SK-N-SH (cell line): ENCODE results near the gene COL20A1. TPM values are rescaled to one million over a fixed set of nuclear protein-coding genes. Genes with fewer than 3 reads are reported as not detected.

ENCODE experiments used
- CTCF ChIA-PET: fragments of 300-600, 350-600 bp; formaldehyde crosslinking; extraction: SDS; loops from one replicate; lab custom pipeline; 2021; lab: Yijun Ruan, JAX
- POLR2A ChIA-PET: fragments of 350-600 bp; sonication (Branson Sonifier 250); formaldehyde crosslinking; extraction: SDS; loops from one replicate; lab custom pipeline; 2020; ENCODE audit warnings: antibody characterized with exemption, inconsistent platforms; lab: Yijun Ruan, JAX
- DNase-seq: peaks from one replicate; pipeline ENCODE4 v3.0.0; 2012
- H2AFZ ChIP-seq: fragments of 200-600 bp; sonication (generic); 2 replicates; pipeline ENCODE4 v1.8.1; 2016; ENCODE audit warnings: antibody characterized with exemption, mild to moderate bottlenecking, low read depth
- H3F3A ChIP-seq: fragments of 200-600 bp; sonication (generic); replicated peaks from 2 replicates; pipeline ENCODE3; 2016; ENCODE audit warnings: antibody characterized with exemption, mild to moderate bottlenecking; ENCODE audit not compliant: insufficient read depth
- H3K27ac ChIP-seq, 2 experiments: fragments of 200-500 bp in 1 of 2; fragments of 200-600 bp in 1 of 2; sonication (Bioruptor generic) in 1 of 2; sonication (generic), shearing (Covaris generic) in 1 of 2; 2 replicates each; pipeline versions ENCODE4 v1.5.1 to v1.6.1; 2014 to 2016; ENCODE audit warnings: low read depth in 2 of 2, inconsistent platforms in 1 of 2, low read length in 1 of 2, mild to moderate bottlenecking in 1 of 2, mixed read lengths in 1 of 2
- H3K27me3 ChIP-seq: fragments of 200-600 bp; sonication (generic), shearing (Covaris generic); 2 replicates; pipeline ENCODE4 v1.6.1; 2016; ENCODE audit warnings: mixed run types; ENCODE audit not compliant: insufficient read depth
- H3K36me3 ChIP-seq, 2 experiments: fragments of 200-500 bp in 1 of 2; fragments of 200-600 bp in 1 of 2; sonication (Bioruptor generic) in 1 of 2; sonication (generic) in 1 of 2; replicated peaks in 1 of 2; 2 replicates each; pipeline versions ENCODE3 to v1.5.1; 2014 to 2016; ENCODE audit warnings: low read length in 1 of 2, mild to moderate bottlenecking in 1 of 2; ENCODE audit not compliant: insufficient read depth in 2 of 2, control insufficient read depth in 1 of 2
- H3K4me1 ChIP-seq, 2 experiments: fragments of 200-500 bp in 1 of 2; fragments of 200-600 bp in 1 of 2; sonication (Bioruptor generic) in 1 of 2; sonication (generic), shearing (Covaris generic) in 1 of 2; 2 replicates each; pipeline versions ENCODE4 v1.5.1 to v1.6.1; 2014 to 2016; ENCODE audit warnings: low read depth in 1 of 2, low read length in 1 of 2, mixed run types in 1 of 2; ENCODE audit not compliant: insufficient read depth in 2 of 2, control insufficient read depth in 1 of 2
- H3K4me2 ChIP-seq: fragments of 200-600 bp; sonication (generic), shearing (Covaris generic); 2 replicates; pipeline ENCODE4 v1.6.1; 2017; ENCODE audit warnings: mixed run types
- H3K4me3 ChIP-seq, 2 experiments: fragments of 200-500 bp in 1 of 2; fragments of 200-600 bp in 1 of 2; sonication (Bioruptor generic) in 1 of 2; sonication (generic), shearing (Covaris generic) in 1 of 2; 2 replicates each; pipeline versions ENCODE4 v1.5.1 to v1.8.1; 2014 to 2016; ENCODE audit warnings: low read depth in 2 of 2, inconsistent platforms in 1 of 2, low read length in 1 of 2, mild to moderate bottlenecking in 1 of 2, mixed read lengths in 1 of 2, moderate library complexity in 1 of 2
- H3K79me2 ChIP-seq: fragments of 200-600 bp; sonication (generic); 2 replicates; pipeline ENCODE4 v1.8.1; 2017; ENCODE audit warnings: mild to moderate bottlenecking; ENCODE audit not compliant: insufficient read depth
- H3K9ac ChIP-seq: fragments of 200-600 bp; sonication (generic); 2 replicates; pipeline ENCODE4 v1.6.1; 2017; ENCODE audit warnings: mixed run types
- H3K9me2 ChIP-seq: fragments of 200-600 bp; sonication (generic); 2 replicates; pipeline ENCODE4 v1.6.1; 2017; ENCODE audit warnings: mixed run types
- H3K9me3 ChIP-seq: fragments of 200-600 bp; sonication (generic); 2 replicates; pipeline ENCODE4 v1.6.1; 2017; ENCODE audit warnings: mixed run types, mild to moderate bottlenecking, moderate library complexity
- H4K20me1 ChIP-seq: fragments of 200-600 bp; sonication (generic); 2 replicates; pipeline ENCODE4 v1.6.1; 2017; ENCODE audit warnings: mild to moderate bottlenecking, mixed run types; ENCODE audit not compliant: insufficient read depth
- CHD2 ChIP-seq: fragments of 150-350 bp; IDR thresholded peaks from 2 replicates; pipeline ENCODE4 v1.6.1; 2018; ENCODE audit warnings: low read length; ENCODE audit not compliant: partially characterized antibody
- ELF1 ChIP-seq: IDR thresholded peaks from 2 replicates; pipeline ENCODE4 v1.4.0; 2012
- FOSL2 ChIP-seq: IDR thresholded peaks from 2 replicates; pipeline ENCODE4 v1.4.0; 2012; ENCODE audit warnings: low read depth, mild to moderate bottlenecking, moderate library complexity, borderline replicate concordance
- FOXM1 ChIP-seq: IDR thresholded peaks from 2 replicates; pipeline ENCODE4 v1.4.0; 2012; ENCODE audit warnings: low read depth, mild to moderate bottlenecking
- GATA2 ChIP-seq: sonication (generic); formaldehyde crosslinking; IDR thresholded peaks from 2 replicates; pipeline ENCODE4 v1.5.0; 2020; ENCODE audit warnings: mild to moderate bottlenecking, missing genetic modification reagents
- JUND ChIP-seq: IDR thresholded peaks from 2 replicates; pipeline ENCODE4 v1.4.0; 2012
- MEF2A ChIP-seq: IDR thresholded peaks from 2 replicates; pipeline ENCODE4 v1.4.0; 2012; ENCODE audit warnings: low read depth, borderline replicate concordance
- MXI1 ChIP-seq: IDR thresholded peaks from 2 replicates; pipeline ENCODE4 v1.6.1; 2012; ENCODE audit warnings: mild to moderate bottlenecking, low read depth, low read length, improper control_type of control experiment
- NRF1 ChIP-seq: IDR thresholded peaks from 2 replicates; pipeline ENCODE4 v1.6.1; 2012; ENCODE audit warnings: low read depth, mild to moderate bottlenecking, low read length
- POLR2AphosphoS5 ChIP-seq: IDR thresholded peaks from 2 replicates; pipeline ENCODE4 v1.6.1; 2012; ENCODE audit warnings: low read depth, low read length
- RCOR1 ChIP-seq: fragments of 150-350 bp; IDR thresholded peaks from 2 replicates; pipeline ENCODE4 v1.6.1; 2017; ENCODE audit warnings: antibody characterized with exemption, low read length
- RFX5 ChIP-seq: IDR thresholded peaks from 2 replicates; pipeline ENCODE4 v1.6.1; 2012; ENCODE audit warnings: mild to moderate bottlenecking, improper control_type of control experiment, low read length
- SIN3A ChIP-seq: IDR thresholded peaks from 2 replicates; pipeline ENCODE4 v1.6.1; 2012; ENCODE audit warnings: low read depth, mild to moderate bottlenecking, low read length, moderate library complexity, borderline replicate concordance
- YY1 ChIP-seq: IDR thresholded peaks from 2 replicates; pipeline ENCODE4 v1.4.0; 2012; ENCODE audit warnings: low read depth, mild to moderate bottlenecking
- WGBS: methylation state at CpG from one replicate; pipeline ENCODE4 v1.1.6; 2017; ENCODE audit warnings: low lambda C conversion rate; 5-methylcytosine and 5-hydroxymethylcytosine counted together
- polyA plus RNA-seq, 3 experiments: library from polyadenylated mRNA; depleted of rRNA; stranded (reverse); fragments of >200 nt; gene quantifications; 2 replicates each; pipeline ENCODE4 v1.2.3, GENCODE V29; 2012
- TF ChIP-seq, protein P1 (sequence below): IDR thresholded peaks from 2 replicates; pipeline ENCODE4 v1.4.0; 2012; ENCODE audit warnings: low read depth, borderline replicate concordance
- TF ChIP-seq, protein P2 (sequence below): fragments of 200-600 bp; sonication (generic); IDR thresholded peaks from 2 replicates; pipeline ENCODE4 v1.6.1; 2017; ENCODE audit warnings: antibody characterized with exemption, mild to moderate bottlenecking, moderate library complexity
- TF ChIP-seq, protein P3 (sequence below): fragments of 150-350 bp; IDR thresholded peaks from 2 replicates; pipeline ENCODE4 v1.6.1; 2017; ENCODE audit warnings: antibody characterized with exemption, low read length, low read depth, borderline replicate concordance

COL20A1 gene
- polyA plus RNA-seq, 1 of the 3 experiments (the other 2 are of a cell fraction): not detected

DNA sequence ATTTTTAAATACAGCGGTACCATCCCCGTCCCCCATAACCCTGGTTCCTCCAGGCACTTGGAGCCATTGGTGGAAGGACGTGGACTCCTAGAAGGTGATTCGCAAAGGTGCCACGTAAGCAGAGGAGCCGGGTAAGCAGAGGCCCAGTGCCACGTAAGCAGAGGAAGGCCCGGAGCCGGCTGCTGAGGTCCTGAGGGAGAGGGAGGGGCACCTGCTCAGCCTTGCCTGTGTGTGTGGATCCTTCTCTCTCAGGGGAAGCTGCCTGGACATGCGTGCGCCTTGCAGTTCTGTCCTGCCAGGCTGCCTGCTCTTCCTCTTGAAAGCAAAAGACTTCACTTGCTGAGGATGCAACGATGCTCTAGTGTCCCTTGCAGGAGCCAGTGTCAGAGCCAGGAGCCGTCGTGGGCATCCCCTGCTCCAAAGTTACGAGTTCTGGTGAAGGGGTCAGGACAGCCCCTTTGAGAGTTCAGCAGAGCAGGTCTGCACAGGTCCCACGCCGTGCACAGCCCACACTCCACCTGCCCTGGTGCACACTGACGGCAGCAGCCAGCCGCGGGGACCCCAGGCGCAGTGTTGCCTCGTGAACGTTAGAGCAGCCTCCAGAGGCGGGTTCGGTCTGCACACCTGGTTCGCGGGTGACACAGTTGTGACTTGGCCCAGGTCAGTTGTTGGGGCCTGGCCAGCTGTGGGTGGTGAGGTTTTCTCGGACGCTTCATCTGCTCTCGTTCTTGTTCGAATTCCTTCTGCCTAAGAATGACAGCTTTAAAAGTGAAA is 36.9 kb upstream of the COL20A1 start (continued):
- TF ChIP-seq, protein P1, sequence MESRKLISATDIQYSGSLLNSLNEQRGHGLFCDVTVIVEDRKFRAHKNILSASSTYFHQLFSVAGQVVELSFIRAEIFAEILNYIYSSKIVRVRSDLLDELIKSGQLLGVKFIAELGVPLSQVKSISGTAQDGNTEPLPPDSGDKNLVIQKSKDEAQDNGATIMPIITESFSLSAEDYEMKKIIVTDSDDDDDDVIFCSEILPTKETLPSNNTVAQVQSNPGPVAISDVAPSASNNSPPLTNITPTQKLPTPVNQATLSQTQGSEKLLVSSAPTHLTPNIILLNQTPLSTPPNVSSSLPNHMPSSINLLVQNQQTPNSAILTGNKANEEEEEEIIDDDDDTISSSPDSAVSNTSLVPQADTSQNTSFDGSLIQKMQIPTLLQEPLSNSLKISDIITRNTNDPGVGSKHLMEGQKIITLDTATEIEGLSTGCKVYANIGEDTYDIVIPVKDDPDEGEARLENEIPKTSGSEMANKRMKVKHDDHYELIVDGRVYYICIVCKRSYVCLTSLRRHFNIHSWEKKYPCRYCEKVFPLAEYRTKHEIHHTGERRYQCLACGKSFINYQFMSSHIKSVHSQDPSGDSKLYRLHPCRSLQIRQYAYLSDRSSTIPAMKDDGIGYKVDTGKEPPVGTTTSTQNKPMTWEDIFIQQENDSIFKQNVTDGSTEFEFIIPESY: no peak
- TF ChIP-seq, all 33 proteins: peak for 0

DNA sequence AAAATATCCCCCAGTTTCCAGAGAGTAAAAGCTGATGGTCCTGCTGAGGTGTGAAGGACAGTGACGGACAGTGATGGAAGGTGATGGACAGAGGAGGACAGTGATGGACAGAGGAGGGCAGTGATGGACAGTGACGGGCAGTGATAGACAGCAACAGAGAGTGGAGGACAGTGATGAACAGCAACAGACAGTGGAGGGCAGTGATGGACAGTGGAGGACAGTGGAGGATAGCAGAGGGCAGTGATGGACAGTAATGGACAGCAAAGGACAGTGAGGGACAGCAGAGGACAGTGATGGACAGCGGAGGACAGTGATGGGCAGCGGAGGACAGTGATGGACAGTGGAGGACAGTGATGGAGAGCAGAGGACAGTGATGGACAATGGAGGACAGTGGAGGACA is 36.0 kb upstream of the COL20A1 start:
- DNase-seq: no peak
- Histone ChIP-seq H3K4me1 (peaks cover 0 to 5% of the 10 kb centered on the region in 2 experiments; a peak in 1 of 4 replicates), H3K27me3 (peaks cover 41% of the 10 kb centered on the region), H4K20me1 (no peaks in the 10 kb centered on the region), H3K9ac (no peak overlapping the region)
- POLR2A ChIA-PET: no interaction called here
- TF ChIP-seq YY1 (no peak), FOXM1 (no peak), POLR2AphosphoS5 (no peak), FOSL2 (no peak), ELF1 (no peak), CHD2 (no peak), JUND (no peak), GATA2 (CRISPR knock-in tag) (no peak), MEF2A (no peak), MXI1 (no peak), SIN3A (no peak), NRF1 (no peak), RCOR1 (no peak), RFX5 (no peak)
- TF ChIP-seq, protein P2, sequence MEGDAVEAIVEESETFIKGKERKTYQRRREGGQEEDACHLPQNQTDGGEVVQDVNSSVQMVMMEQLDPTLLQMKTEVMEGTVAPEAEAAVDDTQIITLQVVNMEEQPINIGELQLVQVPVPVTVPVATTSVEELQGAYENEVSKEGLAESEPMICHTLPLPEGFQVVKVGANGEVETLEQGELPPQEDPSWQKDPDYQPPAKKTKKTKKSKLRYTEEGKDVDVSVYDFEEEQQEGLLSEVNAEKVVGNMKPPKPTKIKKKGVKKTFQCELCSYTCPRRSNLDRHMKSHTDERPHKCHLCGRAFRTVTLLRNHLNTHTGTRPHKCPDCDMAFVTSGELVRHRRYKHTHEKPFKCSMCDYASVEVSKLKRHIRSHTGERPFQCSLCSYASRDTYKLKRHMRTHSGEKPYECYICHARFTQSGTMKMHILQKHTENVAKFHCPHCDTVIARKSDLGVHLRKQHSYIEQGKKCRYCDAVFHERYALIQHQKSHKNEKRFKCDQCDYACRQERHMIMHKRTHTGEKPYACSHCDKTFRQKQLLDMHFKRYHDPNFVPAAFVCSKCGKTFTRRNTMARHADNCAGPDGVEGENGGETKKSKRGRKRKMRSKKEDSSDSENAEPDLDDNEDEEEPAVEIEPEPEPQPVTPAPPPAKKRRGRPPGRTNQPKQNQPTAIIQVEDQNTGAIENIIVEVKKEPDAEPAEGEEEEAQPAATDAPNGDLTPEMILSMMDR: no peak
- TF ChIP-seq, protein P3, sequence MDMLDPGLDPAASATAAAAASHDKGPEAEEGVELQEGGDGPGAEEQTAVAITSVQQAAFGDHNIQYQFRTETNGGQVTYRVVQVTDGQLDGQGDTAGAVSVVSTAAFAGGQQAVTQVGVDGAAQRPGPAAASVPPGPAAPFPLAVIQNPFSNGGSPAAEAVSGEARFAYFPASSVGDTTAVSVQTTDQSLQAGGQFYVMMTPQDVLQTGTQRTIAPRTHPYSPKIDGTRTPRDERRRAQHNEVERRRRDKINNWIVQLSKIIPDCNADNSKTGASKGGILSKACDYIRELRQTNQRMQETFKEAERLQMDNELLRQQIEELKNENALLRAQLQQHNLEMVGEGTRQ: no peak
- TF ChIP-seq, all 33 proteins: peak for 0
- Histone ChIP-seq H3K4me2 (no peak overlapping the region), H3K27ac (no peak overlapping the region), H3K9me3 (no peaks in the 10 kb centered on the region), H3F3A (no peaks in the 10 kb centered on the region), H3K9me2 (no peaks in the 10 kb centered on the region), H2AFZ (no peak overlapping the region), H3K4me3 (no peak overlapping the region), H3K36me3 (no peaks in the 10 kb centered on the region), H3K79me2 (no peaks in the 10 kb centered on the region)
- CTCF ChIA-PET: interaction anchor here (1.3 kb wide), 1 partner anchor 125 kb away, joined by 3 read pairs; no protein-coding TSS in a partner anchor
- WGBS: 72% methylated on average over 4 of the region's 4 CpGs
